Skeletal muscle cell (primary cell): ENCODE results near the gene ZSCAN31.
"Not testable (repeated sequence)": the region's sequence is repeated elsewhere in the genome, so short reads cannot be mapped to it uniquely, and the experiment has no call there.

Experiments used
- DNase-seq: peaks from one replicate; pipeline ENCODE4 v3.0.0-alpha.2; 2010; ENCODE audit warnings: low read depth
- H3K4me3 ChIP-seq: 2 replicates; pipeline ENCODE4 v1.5.1; 2011; ENCODE audit warnings: low read depth, mild to moderate bottlenecking, control low read depth, low read length, moderate library complexity

The ZSCAN31 gene

GRCh38 chr6:28335564-28336283 is at the start of gene ZSCAN31:
Gene ZSCAN31, minus strand, starts transcription at chr6:28336148. Its CDS starts 6,465 bp downstream, at chr6:28329683.
- H3K4me3 ChIP-seq = peak within 1 kb of the TSS; percentile 75
- DNase-seq = peak; percentile 95

GRCh38 chr6:28384143-28384533 is 48.2 kb upstream of the ZSCAN31 start:
- no peak for DNase-seq

GRCh38 chr6:28383235-28384142 is 47.5 kb upstream of the ZSCAN31 start:
- peak overlapping the region; percentile 54 for H3K4me3 ChIP-seq
- DNase-seq = peak; percentile 55

More at GRCh38 chr6:28384143-28384533, 48.2 kb upstream of the ZSCAN31 start:
- H3K4me3 ChIP-seq = no peak overlapping the region

GRCh38 chr6:28380381-28380780 is 44.4 kb upstream of the ZSCAN31 start:
- no peak for DNase-seq
- no peak overlapping the region for H3K4me3 ChIP-seq

GRCh38 chr6:28378644-28379043 is 42.7 kb upstream of the ZSCAN31 start:
- no peak overlapping the region for H3K4me3 ChIP-seq
- DNase-seq = no peak

GRCh38 chr6:28377879-28378278 is 41.9 kb upstream of the ZSCAN31 start:
- no peak for DNase-seq
- H3K4me3 ChIP-seq = no peak overlapping the region

GRCh38 chr6:28373925-28374324 is 38.0 kb upstream of the ZSCAN31 start:
- no peak overlapping the region for H3K4me3 ChIP-seq
- DNase-seq = no peak

- H3K4me3 ChIP-seq = no peak overlapping the region
- no peak for DNase-seq
Measured at GRCh38 chr6:28371706-28372451, 35.9 kb upstream of the ZSCAN31 start.

GRCh38 chr6:28371280-28371679 is 35.3 kb upstream of the ZSCAN31 start:
- no peak overlapping the region for H3K4me3 ChIP-seq
- no peak for DNase-seq

GRCh38 chr6:28370440-28370839 is 34.5 kb upstream of the ZSCAN31 start:
- H3K4me3 ChIP-seq = no peak overlapping the region
- no peak for DNase-seq

- H3K4me3 ChIP-seq = no peak overlapping the region
- DNase-seq = no peak
Measured at GRCh38 chr6:28369463-28369862, 33.5 kb upstream of the ZSCAN31 start.

- DNase-seq = no peak
- no peak overlapping the region for H3K4me3 ChIP-seq
Measured at GRCh38 chr6:28368522-28368921, 32.6 kb upstream of the ZSCAN31 start.

GRCh38 chr6:28365590-28365989 is 29.6 kb upstream of the ZSCAN31 start:
- not testable (repeated sequence) for DNase-seq, H3K4me3 ChIP-seq

- no peak for DNase-seq
- H3K4me3 ChIP-seq = no peak overlapping the region
Measured at GRCh38 chr6:28360961-28361360, 25.0 kb upstream of the ZSCAN31 start.

- H3K4me3 ChIP-seq, DNase-seq: not testable (repeated sequence)
Measured at GRCh38 chr6:28359562-28359961, 23.6 kb upstream of the ZSCAN31 start.

GRCh38 chr6:28357036-28357435 is 21.1 kb upstream of the ZSCAN31 start:
- no peak overlapping the region for H3K4me3 ChIP-seq
- no peak for DNase-seq

- no peak overlapping the region for H3K4me3 ChIP-seq
- DNase-seq = no peak
Measured at GRCh38 chr6:28356666-28357020, 20.7 kb upstream of the ZSCAN31 start.

- DNase-seq = peak; percentile 56
- peak overlapping the region; percentile 71 for H3K4me3 ChIP-seq
Measured at GRCh38 chr6:28355743-28356665, 20.1 kb upstream of the ZSCAN31 start.
